Fibroblast of lung (primary cell): ENCODE results near the gene PIMREG. TPM values are rescaled to one million over a fixed set of nuclear protein-coding genes. Genes with fewer than 3 reads are reported as not detected.

Source experiments
- DNase-seq, 2 donors: peaks; one replicate each; pipeline versions ENCODE4 v3.0.0 to v3.0.0-alpha.2; 2010; ENCODE audit warnings: low read depth in 2 of 2
- H2AFZ ChIP-seq: 2 replicates; pipeline ENCODE4 v1.5.1; 2012; ENCODE audit warnings: low read length, control low read depth, inconsistent platforms
- H3K27ac ChIP-seq: 2 replicates; pipeline ENCODE4 v1.5.1; 2011; ENCODE audit warnings: low read length, control low read depth; ENCODE audit not compliant: insufficient read depth
- H3K27me3 ChIP-seq: 2 replicates; pipeline ENCODE4 v1.5.1; 2011; ENCODE audit warnings: mild to moderate bottlenecking, low read length; ENCODE audit not compliant: control insufficient read depth, insufficient read depth
- H3K36me3 ChIP-seq: 2 replicates; pipeline ENCODE4 v1.5.1; 2011; ENCODE audit warnings: low read length; ENCODE audit not compliant: control insufficient read depth, insufficient read depth
- H3K4me1 ChIP-seq: 2 replicates; pipeline ENCODE4 v1.5.1; 2011; ENCODE audit warnings: low read length; ENCODE audit not compliant: control insufficient read depth, insufficient read depth; ENCODE audit errors: extremely low read depth
- H3K4me2 ChIP-seq: 2 replicates; pipeline ENCODE4 v1.5.1; 2011; ENCODE audit warnings: low read length, control low read depth; ENCODE audit not compliant: insufficient read depth; ENCODE audit errors: extremely low read depth
- H3K4me3 ChIP-seq, 4 experiments: fragments of 200-600 bp in 1 of 4; sonication (generic) in 1 of 4; replicated peaks in 1 of 4; 2 replicates each; pipeline ENCODE4 v1.5.1; 2011 to 2016; ENCODE audit warnings: low read length in 4 of 4, low read depth in 3 of 4, mild to moderate bottlenecking in 3 of 4, control low read depth in 2 of 4, inconsistent platforms in 1 of 4, mixed read lengths in 1 of 4; ENCODE audit not compliant: insufficient read depth in 1 of 4; ENCODE audit errors: control extremely low read depth in 1 of 4
- H3K79me2 ChIP-seq: 2 replicates; pipeline ENCODE4 v1.5.1; 2012; ENCODE audit warnings: mild to moderate bottlenecking, low read length, inconsistent platforms; ENCODE audit not compliant: control insufficient read depth, insufficient read depth
- H3K9ac ChIP-seq: 2 replicates; pipeline ENCODE4 v1.5.1; 2011; ENCODE audit warnings: mild to moderate bottlenecking, low read length, control low read depth; ENCODE audit not compliant: insufficient read depth
- H3K9me3 ChIP-seq: 2 replicates; pipeline ENCODE4 v1.5.1; 2012; ENCODE audit warnings: low read depth, low read length; ENCODE audit not compliant: control insufficient read depth, insufficient read depth
- H4K20me1 ChIP-seq: 2 replicates; pipeline ENCODE4 v1.5.1; 2011; ENCODE audit warnings: low read length; ENCODE audit not compliant: control insufficient read depth, insufficient read depth; ENCODE audit errors: extremely low read depth
- EZH2 ChIP-seq: IDR thresholded peaks from 2 replicates; pipeline ENCODE4 v1.5.1; 2012; ENCODE audit warnings: low read length, control low read depth, mild to moderate bottlenecking; ENCODE audit errors: missing control alignments
- polyA plus RNA-seq, 2 donors: library from polyadenylated mRNA; depleted of rRNA in 1 of 2; stranded (reverse) in 1 of 2; unstranded in 1 of 2; fragments of >200 nt; gene quantifications; 2 replicates each; pipeline ENCODE4 v1.2.1, GENCODE V29; 2011 to 2012; ENCODE audit warnings: missing spikeins in 1 of 2
- total RNA-seq: library from RNA; depleted of rRNA; stranded (reverse); fragments of >200 nt; gene quantifications from 2 replicates; pipeline ENCODE4 v1.2.1, GENCODE V29; 2014
- TF ChIP-seq, protein P1 (sequence below), 2 donors: IDR thresholded peaks in 1 of 2; conservative IDR thresholded peaks in 1 of 2; 1 replicate in 1 of 2; 2 replicates in 1 of 2; pipeline ENCODE4 v1.5.1; 2011 to 2012; ENCODE audit warnings: low read length in 2 of 2, control low read depth in 1 of 2, inconsistent platforms in 1 of 2, low read depth in 1 of 2, mild to moderate bottlenecking in 1 of 2

Gene PIMREG
- total and polyA plus RNA-seq, 2 donors (not counting 1 experiment from before 2014, with no cell fraction given): 6.5 to 10.6 TPM

DNA sequence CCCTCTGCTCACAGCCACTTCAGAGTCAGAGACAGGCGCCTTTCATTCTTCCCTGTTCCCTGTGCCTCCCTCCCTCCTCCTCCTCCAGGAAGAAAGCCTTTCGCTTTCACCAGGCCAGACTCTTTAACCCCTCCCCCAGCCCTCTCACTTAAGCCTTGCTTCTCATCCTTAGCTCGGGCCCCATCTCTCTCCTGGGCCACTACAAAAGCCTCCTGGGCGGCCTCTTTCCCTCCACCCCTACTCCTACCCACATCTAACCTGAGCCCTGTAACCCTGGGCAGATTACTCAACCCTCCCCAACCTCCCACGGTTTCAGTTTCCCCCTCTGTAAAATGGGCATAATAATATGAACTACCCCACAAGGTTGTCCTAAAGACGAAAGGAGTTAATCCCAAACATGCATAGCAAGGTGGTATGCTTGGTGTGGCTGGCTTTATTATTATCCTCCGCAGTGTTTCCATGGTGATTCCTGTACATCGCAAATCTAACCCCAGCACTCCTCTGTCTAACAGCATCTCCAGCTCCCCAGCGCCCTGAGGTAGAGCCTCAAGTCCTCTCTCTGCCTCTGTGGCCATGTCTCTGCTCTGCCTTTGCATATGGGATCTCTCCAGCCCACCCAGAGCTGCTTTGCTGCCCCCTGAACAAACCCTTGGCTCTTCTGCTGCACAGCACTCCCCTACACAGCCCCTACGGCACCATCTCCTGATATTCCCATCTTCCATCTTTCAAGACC lies 17.7 kb downstream of the PIMREG start:
- DNase-seq: no peak
- Histone ChIP-seq H3K4me3 (no peak overlapping the region), H3K9ac (no peak overlapping the region), H2AFZ (no peak overlapping the region), H3K36me3 (no peaks in the 10 kb centered on the region), H3K79me2 (no peaks in the 10 kb centered on the region), H3K9me3 (no peaks in the 10 kb centered on the region), H3K4me1 (peaks cover 3% of the 10 kb centered on the region), H4K20me1 (no peaks in the 10 kb centered on the region), H3K27me3 (no peaks in the 10 kb centered on the region), H3K27ac (no peak overlapping the region), H3K4me2 (no peak overlapping the region)
- TF ChIP-seq, protein P1, sequence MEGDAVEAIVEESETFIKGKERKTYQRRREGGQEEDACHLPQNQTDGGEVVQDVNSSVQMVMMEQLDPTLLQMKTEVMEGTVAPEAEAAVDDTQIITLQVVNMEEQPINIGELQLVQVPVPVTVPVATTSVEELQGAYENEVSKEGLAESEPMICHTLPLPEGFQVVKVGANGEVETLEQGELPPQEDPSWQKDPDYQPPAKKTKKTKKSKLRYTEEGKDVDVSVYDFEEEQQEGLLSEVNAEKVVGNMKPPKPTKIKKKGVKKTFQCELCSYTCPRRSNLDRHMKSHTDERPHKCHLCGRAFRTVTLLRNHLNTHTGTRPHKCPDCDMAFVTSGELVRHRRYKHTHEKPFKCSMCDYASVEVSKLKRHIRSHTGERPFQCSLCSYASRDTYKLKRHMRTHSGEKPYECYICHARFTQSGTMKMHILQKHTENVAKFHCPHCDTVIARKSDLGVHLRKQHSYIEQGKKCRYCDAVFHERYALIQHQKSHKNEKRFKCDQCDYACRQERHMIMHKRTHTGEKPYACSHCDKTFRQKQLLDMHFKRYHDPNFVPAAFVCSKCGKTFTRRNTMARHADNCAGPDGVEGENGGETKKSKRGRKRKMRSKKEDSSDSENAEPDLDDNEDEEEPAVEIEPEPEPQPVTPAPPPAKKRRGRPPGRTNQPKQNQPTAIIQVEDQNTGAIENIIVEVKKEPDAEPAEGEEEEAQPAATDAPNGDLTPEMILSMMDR (conservative IDR thresholded peaks at IDR 0.05 in 1 of 2, IDR thresholded peaks at IDR 0.05 in 1 of 2; ENCODE audit: low read depth in 1 of 2, low read length in 2 of 2): no peak

DNA sequence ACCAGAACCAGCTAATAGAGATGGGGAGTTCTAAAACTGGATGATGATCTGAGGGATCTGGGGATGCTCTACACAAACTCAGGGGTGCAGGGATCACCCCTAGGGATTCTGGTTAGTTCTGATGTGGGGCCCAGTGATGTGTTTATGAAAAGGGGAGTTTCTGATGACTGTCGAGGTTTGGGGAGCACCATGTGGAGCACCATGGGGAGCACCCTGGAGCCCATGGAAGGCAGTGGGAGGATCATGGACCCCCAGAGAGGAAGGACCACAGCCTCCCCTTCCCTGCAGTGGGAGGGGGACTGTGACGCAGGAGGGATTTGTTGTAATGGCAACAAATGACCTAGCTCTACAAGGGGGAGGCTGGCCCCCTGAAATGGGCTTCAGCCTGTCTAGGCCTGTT lies 18.4 kb downstream of the PIMREG start:
- no peaks in the 10 kb centered on the region for H3K27me3 ChIP-seq
- H4K20me1 ChIP-seq: no peaks in the 10 kb centered on the region
- H2AFZ ChIP-seq: no peak overlapping the region
- H3K79me2 ChIP-seq: no peaks in the 10 kb centered on the region
- no peak for TF ChIP-seq EZH2
- TF ChIP-seq, protein P1 (conservative IDR thresholded peaks at IDR 0.05 in 1 of 2, IDR thresholded peaks at IDR 0.05 in 1 of 2; ENCODE audit: low read depth in 1 of 2, low read length in 2 of 2): no peak
- no peak overlapping the region for H3K9ac ChIP-seq
- H3K36me3 ChIP-seq: no peaks in the 10 kb centered on the region
- no peaks in the 10 kb centered on the region for H3K9me3 ChIP-seq
- H3K4me3 ChIP-seq: no peak overlapping the region
- no peak overlapping the region for H3K4me2 ChIP-seq
- H3K27ac ChIP-seq: no peak overlapping the region
- H3K4me1 ChIP-seq: no peaks in the 10 kb centered on the region
- DNase-seq: no peak

DNA sequence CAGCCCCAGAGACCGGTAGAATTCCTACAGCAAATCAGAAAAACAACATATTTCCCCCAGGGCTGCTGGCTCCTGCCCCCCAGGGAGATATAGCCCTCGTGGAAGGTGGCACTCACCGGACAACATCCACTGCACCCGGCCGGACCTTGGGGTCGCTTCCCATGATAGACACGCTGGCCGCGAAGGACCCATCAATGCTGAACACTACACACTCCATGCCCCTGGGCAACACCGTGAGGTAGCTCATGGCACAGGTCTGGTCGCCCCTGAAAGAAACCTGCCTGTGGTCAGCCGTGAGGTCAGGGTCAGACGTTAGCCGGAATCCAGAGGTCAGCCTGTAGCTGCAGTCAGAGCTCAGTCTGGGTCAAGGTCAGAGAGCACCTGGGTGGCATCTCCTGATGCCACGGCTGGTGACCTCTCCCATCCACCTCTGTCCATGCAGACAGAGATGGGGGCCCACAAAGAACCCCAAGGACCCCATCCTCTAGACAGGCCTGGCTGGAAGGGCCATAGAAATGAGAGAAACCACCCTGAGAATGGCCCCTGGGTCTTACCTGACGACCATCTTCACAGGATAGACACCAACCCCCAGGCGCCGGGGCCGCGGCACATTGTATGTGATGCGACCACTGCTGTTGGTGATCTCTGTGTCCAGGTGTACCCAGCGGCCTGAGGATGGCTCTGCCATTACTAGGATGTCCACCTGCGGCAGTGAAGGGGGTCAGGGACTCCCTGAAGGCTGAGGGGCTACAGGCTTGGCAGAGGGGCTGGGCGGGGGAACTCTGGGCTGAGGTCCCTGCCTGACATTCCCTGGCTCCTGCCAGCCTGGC lies 19.6 kb downstream of the PIMREG start:
- no peak overlapping the region for H3K9ac ChIP-seq
- H2AFZ ChIP-seq: no peak overlapping the region
- TF ChIP-seq, protein P1 (conservative IDR thresholded peaks at IDR 0.05 in 1 of 2, IDR thresholded peaks at IDR 0.05 in 1 of 2; ENCODE audit: low read depth in 1 of 2, low read length in 2 of 2): no peak
- no peak for TF ChIP-seq EZH2
- H3K27me3 ChIP-seq: no peaks in the 10 kb centered on the region
- no peaks in the 10 kb centered on the region for H3K36me3 ChIP-seq
- DNase-seq: no peak
- no peak overlapping the region for H3K4me3 ChIP-seq
- H3K9me3 ChIP-seq: no peaks in the 10 kb centered on the region
- H3K79me2 ChIP-seq: no peaks in the 10 kb centered on the region
- H3K4me1 ChIP-seq: no peaks in the 10 kb centered on the region
- no peaks in the 10 kb centered on the region for H4K20me1 ChIP-seq
- H3K27ac ChIP-seq: no peak overlapping the region
- H3K4me2 ChIP-seq: no peak overlapping the region
